Dedifferentiated amniotic fluid mesenchymal stem cell (primary cell): ENCODE data around the gene EPS8.

ENCODE experiments used
- DNase-seq: peaks from one replicate; pipeline ENCODE4 v3.0.0-alpha.2; 2016; ENCODE audit errors: extremely low spot score

EPS8 gene

GRCh38 chr12:15789220-15790171 is at the start of gene EPS8:
Gene EPS8 (minus strand): TSS chr12:15789388. CDS start chr12:15682951, 106,437 bp downstream.
- peak; percentile 85 for DNase-seq

GRCh38 chr12:15837141-15837790 is 48.1 kb upstream of the EPS8 start:
- DNase-seq = peak; percentile 54

GRCh38 chr12:15834575-15834974 is 45.4 kb upstream of the EPS8 start:
- no peak for DNase-seq

- no peak for DNase-seq
Measured at GRCh38 chr12:15831315-15831978, 42.3 kb upstream of the EPS8 start.

GRCh38 chr12:15830538-15830937 is 41.4 kb upstream of the EPS8 start:
- DNase-seq = peak; percentile 28

- DNase-seq = no peak
Measured at GRCh38 chr12:15829949-15830348, 40.8 kb upstream of the EPS8 start.

GRCh38 chr12:15829255-15829654 is 40.1 kb upstream of the EPS8 start:
- no peak for DNase-seq

GRCh38 chr12:15827136-15827535 is 37.9 kb upstream of the EPS8 start:
- DNase-seq = no peak

GRCh38 chr12:15824516-15824915 is 35.3 kb upstream of the EPS8 start:
- DNase-seq = no peak

- no peak for DNase-seq
Measured at GRCh38 chr12:15823360-15824128, 34.4 kb upstream of the EPS8 start.

GRCh38 chr12:15819644-15820437 is 30.7 kb upstream of the EPS8 start:
- DNase-seq = no peak

GRCh38 chr12:15818418-15818817 is 29.2 kb upstream of the EPS8 start:
- no peak for DNase-seq

GRCh38 chr12:15815730-15816129 is 26.5 kb upstream of the EPS8 start:
- no peak for DNase-seq

- no peak for DNase-seq
Measured at GRCh38 chr12:15811214-15812127, 22.3 kb upstream of the EPS8 start.

- DNase-seq = peak; percentile 48
Measured at GRCh38 chr12:15808652-15809051, 19.5 kb upstream of the EPS8 start.

- no peak for DNase-seq
Measured at GRCh38 chr12:15808250-15808649, 19.1 kb upstream of the EPS8 start.

GRCh38 chr12:15806826-15807225 is 17.6 kb upstream of the EPS8 start:
- no peak for DNase-seq

GRCh38 chr12:15801770-15802744 is 12.9 kb upstream of the EPS8 start:
- DNase-seq = no peak

- DNase-seq = no peak
Measured at GRCh38 chr12:15800278-15800677, 11.1 kb upstream of the EPS8 start.
